Activated gamma-delta T cell treated with Interleukin-2 at 50 U/mL for 16 hours (primary cell): ENCODE results near the gene SDHAF4.
"Not testable (repeated sequence)": the region's sequence is repeated elsewhere in the genome, so short reads cannot be mapped to it uniquely, and the experiment has no call there.

Experiments
- DNase-seq: peaks from one replicate; pipeline ENCODE4 v3.0.0-alpha.2; 2020

The SDHAF4 gene

GRCh38 chr6:70593118-70593486 is 26.4 kb downstream of the SDHAF4 start:
- DNase-seq = no peak

GRCh38 chr6:70599187-70599586 is 32.5 kb downstream of the SDHAF4 start:
- DNase-seq = no peak

- DNase-seq = no peak
These were observed 34.3 kb downstream of the SDHAF4 start for GRCh38 chr6:70601014-70601413.

- DNase-seq = no peak
These were observed 37.5 kb downstream of the SDHAF4 start for GRCh38 chr6:70604254-70604653.

- not testable (repeated sequence) for DNase-seq
These were observed 40.6 kb downstream of the SDHAF4 start for GRCh38 chr6:70607371-70607770.

GRCh38 chr6:70609181-70609580 is 42.5 kb downstream of the SDHAF4 start:
- not testable (repeated sequence) for DNase-seq

GRCh38 chr6:70616728-70617260 is 50.1 kb downstream of the SDHAF4 start:
- no peak for DNase-seq

- DNase-seq = no peak
These were observed 54.0 kb downstream of the SDHAF4 start for GRCh38 chr6:70620746-70621145.

GRCh38 chr6:70622461-70622860 is 55.7 kb downstream of the SDHAF4 start:
- DNase-seq = no peak

GRCh38 chr6:70625436-70625835 is 58.7 kb downstream of the SDHAF4 start:
- DNase-seq = no peak

GRCh38 chr6:70627500-70628254 is 60.9 kb downstream of the SDHAF4 start:
- DNase-seq = no peak

- DNase-seq = no peak
These were observed 63.2 kb downstream of the SDHAF4 start for GRCh38 chr6:70629929-70630328.

- DNase-seq = no peak
These were observed 67.1 kb downstream of the SDHAF4 start for GRCh38 chr6:70633870-70634269.

GRCh38 chr6:70636596-70636995 is 69.9 kb downstream of the SDHAF4 start:
- DNase-seq = no peak

GRCh38 chr6:70638468-70638867 is 71.7 kb downstream of the SDHAF4 start:
- DNase-seq = no peak
